ENCODE data around the gene LGR5. TPM values are rescaled to one million over a fixed set of nuclear protein-coding genes. Genes with fewer than 3 reads are reported as not detected.

LGR5 gene
- total and polyA plus RNA-seq, 2 donors (not counting 3 experiments of a cell fraction or from before 2014, with no cell fraction given), result not detected

GRCh38 chr12:71474791-71475190, 35.2 kb downstream of the LGR5 start:
- Histone ChIP-seq H3K4me1 (ENCODE audit: control insufficient read depth, extremely low read depth, insufficient read depth, low read length) (no peaks in the 10 kb centered on the region), H3K4me2 (ENCODE audit: insufficient read depth, low read length) (no peak overlapping the region), H3K9me3 (replicated peaks; ENCODE audit: control insufficient read depth, insufficient read depth, low read length) (no peaks in the 10 kb centered on the region), H3K36me3 (ENCODE audit: control insufficient read depth in 2 of 2, extremely low read depth in 1 of 2, insufficient read depth in 2 of 2, low read length in 2 of 2) (no peaks in the 10 kb centered on the region), H3K9me1 (replicated peaks; ENCODE audit: control insufficient read depth, extremely low read depth, insufficient read depth, low read length) (no peaks in the 10 kb centered on the region), H4K20me1 (replicated peaks; ENCODE audit: control insufficient read depth, extremely low read depth, insufficient read depth, low read length) (no peaks in the 10 kb centered on the region), H3K79me2 (ENCODE audit: control insufficient read depth, insufficient read depth, low read length) (no peaks in the 10 kb centered on the region), H3K27ac (ENCODE audit: insufficient read depth, low read depth, low read length) (no peak overlapping the region), H3K9ac (replicated peaks; ENCODE audit: extremely low read depth, insufficient read depth, low read length) (no peak overlapping the region), H3K27me3 (ENCODE audit: control insufficient read depth in 2 of 2, insufficient read depth in 2 of 2, low read length in 2 of 2) (peaks cover 2% of the 10 kb centered on the region in 2 experiments), H2AFZ (ENCODE audit: low read depth, low read length) (no peak overlapping the region), H3K4me3 (replicated peaks in 1 of 3; ENCODE audit: insufficient read depth in 1 of 3, low read depth in 1 of 3, low read length in 3 of 3) (no peak overlapping the region)
- intact Hi-C loops (cut with micrococcal nuclease), result no loop called here
- ChIA-PET CTCF (interaction anchor here (1.0 kb wide), 1 partner anchor 272 kb away, joined by 3 read pairs; no protein-coding TSS in a partner anchor), POLR2A (no interaction called here)
- BruUV-seq (replicated peaks), result no TSS peak
- no peak for FAIRE-seq
- TF ChIP-seq POLR2AphosphoS5 (IDR thresholded peaks at IDR 0.05; ENCODE audit: insufficient read depth, low read depth, low read length) (no peak), MAX (IDR thresholded peaks at IDR 0.05; ENCODE audit: insufficient read depth, insufficient read length) (no peak), GATA2 (IDR thresholded peaks at IDR 0.05; ENCODE audit: insufficient read depth, insufficient read length, low read depth, low read length) (no peak), JUN (IDR thresholded peaks at IDR 0.05; ENCODE audit: borderline replicate concordance, insufficient read depth, insufficient read length, low read depth) (no peak)
- dilution Hi-C loops (cut with MboI; ENCODE audit: extremely low pct_ligation_motif_present, low sequenced_read_pairs), result no loop called here
- no peak for DNase-seq (ENCODE audit: low read depth, low spot score)

- BruUV-seq (replicated peaks), result no TSS peak
- dilution Hi-C loops (cut with MboI; ENCODE audit: extremely low pct_ligation_motif_present, low sequenced_read_pairs), result no loop called here
- H3K36me3 ChIP-seq (ENCODE audit: control insufficient read depth in 2 of 2, extremely low read depth in 1 of 2, insufficient read depth in 2 of 2, low read length in 2 of 2), result no peaks in the 10 kb centered on the region
Measured at GRCh38 chr12:71475280-71475679, 35.7 kb downstream of the LGR5 start.

More at GRCh38 chr12:71475280-71475679, 35.7 kb downstream of the LGR5 start:
- Histone ChIP-seq H3K9me3 (replicated peaks; ENCODE audit: control insufficient read depth, insufficient read depth, low read length) (no peaks in the 10 kb centered on the region), H3K4me1 (ENCODE audit: control insufficient read depth, extremely low read depth, insufficient read depth, low read length) (no peaks in the 10 kb centered on the region), H3K9ac (replicated peaks; ENCODE audit: extremely low read depth, insufficient read depth, low read length) (no peak overlapping the region), H3K27ac (ENCODE audit: insufficient read depth, low read depth, low read length) (no peak overlapping the region), H3K79me2 (ENCODE audit: control insufficient read depth, insufficient read depth, low read length) (no peaks in the 10 kb centered on the region), H3K4me2 (ENCODE audit: insufficient read depth, low read length) (no peak overlapping the region), H2AFZ (ENCODE audit: low read depth, low read length) (no peak overlapping the region), H3K4me3 (replicated peaks in 1 of 3; ENCODE audit: insufficient read depth in 1 of 3, low read depth in 1 of 3, low read length in 3 of 3) (no peak overlapping the region), H3K27me3 (ENCODE audit: control insufficient read depth in 2 of 2, insufficient read depth in 2 of 2, low read length in 2 of 2) (peaks cover 2% of the 10 kb centered on the region in 2 experiments), H4K20me1 (replicated peaks; ENCODE audit: control insufficient read depth, extremely low read depth, insufficient read depth, low read length) (no peaks in the 10 kb centered on the region), H3K9me1 (replicated peaks; ENCODE audit: control insufficient read depth, extremely low read depth, insufficient read depth, low read length) (no peaks in the 10 kb centered on the region)
- intact Hi-C loops (cut with micrococcal nuclease), result no loop called here
- TF ChIP-seq MAX (IDR thresholded peaks at IDR 0.05; ENCODE audit: insufficient read depth, insufficient read length) (no peak), JUN (IDR thresholded peaks at IDR 0.05; ENCODE audit: borderline replicate concordance, insufficient read depth, insufficient read length, low read depth) (no peak), POLR2AphosphoS5 (IDR thresholded peaks at IDR 0.05; ENCODE audit: insufficient read depth, low read depth, low read length) (no peak), MYC (IDR thresholded peaks at IDR 0.05; ENCODE audit: low read depth, low read length) (no peak), FOS (IDR thresholded peaks at IDR 0.05; ENCODE audit: borderline replicate concordance, insufficient read depth, low read length) (no peak)
- DNase-seq (ENCODE audit: low read depth, low spot score), result no peak
- POLR2A ChIA-PET, result no interaction called here
- CTCF ChIA-PET, result interaction anchor here (1.0 kb wide), 1 partner anchor 272 kb away, joined by 3 read pairs; no protein-coding TSS in a partner anchor
- no peak for FAIRE-seq

All from endothelial cell of umbilical vein (primary cell).